Naive B cell (primary cell): ENCODE results near the gene CCDC194. TPM values are rescaled to one million over a fixed set of nuclear protein-coding genes. Genes with fewer than 3 reads are reported as not detected.

ENCODE experiments used
- ATAC-seq, 2 donors: fragments of 150-1000 bp; cut with Tn5 transposase; 2 replicates each; pipeline ENCODE4 v1.10.0; 2021; ENCODE audit warnings: low read depth in 2 of 2, mild to moderate bottlenecking in 2 of 2, moderate library complexity in 2 of 2
- DNase-seq: peaks from one replicate; pipeline ENCODE4 v3.0.0; 2022
- H3K27ac Mint-ChIP-seq, 6 donors: one replicate each; pipeline ENCODE4 v1.8.0; 2020 to 2022; ENCODE audit warnings: mild to moderate bottlenecking in 6 of 6, mixed read lengths in 6 of 6, moderate library complexity in 5 of 6, inconsistent platforms in 2 of 6
- H3K27me3 Mint-ChIP-seq, 3 donors: one replicate each; pipeline ENCODE4 v1.8.0; 2021 to 2022; ENCODE audit warnings: mixed read lengths in 3 of 3, mild to moderate bottlenecking in 1 of 3
- H3K36me3 Mint-ChIP-seq, 2 donors: one replicate each; pipeline ENCODE4 v1.8.0; 2020 to 2022; ENCODE audit warnings: mixed read lengths in 2 of 2, inconsistent platforms in 1 of 2, mild to moderate bottlenecking in 1 of 2
- H3K4me1 Mint-ChIP-seq, 3 donors: one replicate each; pipeline ENCODE4 v1.8.0; 2020 to 2022; ENCODE audit warnings: mixed read lengths in 3 of 3, inconsistent platforms in 1 of 3, mild to moderate bottlenecking in 1 of 3, moderate library complexity in 1 of 3
- H3K4me3 Mint-ChIP-seq, 8 donors: one replicate each; pipeline ENCODE4 v1.8.0; 2020 to 2022; ENCODE audit warnings: mild to moderate bottlenecking in 8 of 8, mixed read lengths in 8 of 8, moderate library complexity in 8 of 8, inconsistent platforms in 2 of 8
- H3K9me3 Mint-ChIP-seq, 7 donors: one replicate each; pipeline ENCODE4 v1.8.0; 2020 to 2022; ENCODE audit warnings: mixed read lengths in 7 of 7, mild to moderate bottlenecking in 5 of 7, inconsistent platforms in 2 of 7, moderate library complexity in 1 of 7
- polyA plus RNA-seq, 6 donors: library from polyadenylated mRNA; unstranded; fragments of 300-500 nt; fragmentation: Illumina TruSeq; gene quantifications; one replicate each; pipeline ENCODE4 v1.2.3, GENCODE V29; 2021; ENCODE audit warnings: low read depth in 6 of 6

The CCDC194 gene
- polyA plus RNA-seq, 6 donors from 2014 or later = not detected

DNA sequence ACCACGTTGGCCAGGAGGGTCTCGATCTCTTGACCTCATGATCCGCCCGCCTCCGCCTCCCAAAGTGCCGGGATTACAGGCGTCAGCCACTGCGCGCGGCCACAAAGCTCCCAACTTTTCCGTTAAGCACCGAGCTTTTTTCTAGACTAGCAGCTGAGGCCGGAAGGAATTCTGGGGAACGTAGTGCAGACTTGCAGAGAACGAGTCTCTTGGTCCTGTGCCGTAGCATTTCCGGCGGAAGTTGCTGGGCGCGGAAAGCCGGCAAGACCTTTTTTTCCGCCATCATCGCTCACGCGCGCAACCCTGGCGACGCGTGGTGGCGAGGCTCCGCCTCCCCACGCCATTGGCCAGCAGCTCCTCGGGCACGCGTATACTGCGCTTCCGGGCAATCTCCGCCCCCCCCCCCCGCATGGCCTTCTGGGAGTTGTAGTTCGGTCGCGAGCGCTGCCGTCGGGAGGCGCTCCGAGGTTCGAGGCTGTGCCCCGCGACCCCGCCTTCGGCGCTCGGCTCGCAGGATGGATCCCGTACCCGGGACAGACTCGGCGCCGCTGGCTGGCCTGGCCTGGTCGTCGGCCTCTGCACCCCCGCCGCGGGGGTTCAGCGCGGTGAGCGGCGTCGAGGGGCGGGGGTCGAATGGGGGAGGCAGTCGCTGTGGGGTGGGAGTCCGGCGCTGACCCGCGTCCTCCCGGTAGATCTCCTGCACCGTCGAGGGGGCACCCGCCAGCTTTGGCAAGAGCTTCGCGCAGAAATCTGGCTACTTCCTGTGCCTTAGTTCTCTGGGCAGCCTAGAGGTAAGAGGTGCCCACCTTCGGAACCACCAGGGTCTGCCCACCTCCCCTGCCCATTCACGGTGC is 25.9 kb upstream of the CCDC194 start, which contains the start of gene MVB12A:
Gene MVB12A (plus strand): TSS at position 427 of the 854 bp plus-strand sequence. CDS start 89 bp downstream, at position 516.
- Mint-ChIP-seq H3K4me3 (peak within 1 kb of the TSS; percentile 93 to 99 (median 97)), H3K9me3 (no peaks in the 10 kb centered on the region), H3K36me3 (peaks cover 0 to 16% of the 10 kb centered on the region in 2 donors), H3K27ac (peak within 1 kb of the TSS; percentile 61 to 91 (median 81)), H3K27me3 (no peaks in the 10 kb centered on the region), H3K4me1 (peaks cover 16 to 23% (median 19%) of the 10 kb centered on the region in 3 donors)
- ATAC-seq = peak; percentile 96
- DNase-seq = peak; percentile 93

DNA sequence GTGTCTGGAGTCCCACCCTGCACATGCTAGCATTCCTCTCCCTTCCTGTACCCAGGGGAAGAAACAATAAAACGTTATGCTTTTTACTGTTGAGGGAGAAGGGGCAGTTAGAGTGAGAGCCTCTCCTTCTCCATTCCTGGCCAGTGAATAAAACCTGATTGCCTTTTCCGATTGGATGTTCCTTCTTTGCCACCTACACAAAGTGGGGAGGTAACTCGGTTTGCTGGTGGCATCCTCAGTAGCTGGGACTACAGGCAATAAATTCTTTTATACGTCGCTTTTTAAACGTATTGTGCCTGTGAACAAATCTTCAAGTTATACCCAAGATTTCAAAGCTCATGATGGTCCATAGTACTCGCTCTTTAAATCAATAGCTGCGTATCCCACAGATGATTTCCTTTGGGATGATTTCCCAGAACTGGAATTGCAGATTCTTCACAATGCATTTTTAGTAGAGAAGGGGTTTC is 25.2 kb upstream of the CCDC194 start:
- Mint-ChIP-seq H3K36me3 (peaks cover 0 to 16% of the 10 kb centered on the region in 2 donors), H3K4me1 (peaks cover 15 to 21% (median 16%) of the 10 kb centered on the region in 3 donors), H3K4me3 (peak overlapping the region; percentile 93 to 99 (median 97)), H3K27me3 (no peaks in the 10 kb centered on the region), H3K9me3 (no peaks in the 10 kb centered on the region), H3K27ac (peak overlapping the region in 5 of 6 donors; percentile 61 to 91 (median 85))
- ATAC-seq (no peak), DNase-seq (no peak)

DNA sequence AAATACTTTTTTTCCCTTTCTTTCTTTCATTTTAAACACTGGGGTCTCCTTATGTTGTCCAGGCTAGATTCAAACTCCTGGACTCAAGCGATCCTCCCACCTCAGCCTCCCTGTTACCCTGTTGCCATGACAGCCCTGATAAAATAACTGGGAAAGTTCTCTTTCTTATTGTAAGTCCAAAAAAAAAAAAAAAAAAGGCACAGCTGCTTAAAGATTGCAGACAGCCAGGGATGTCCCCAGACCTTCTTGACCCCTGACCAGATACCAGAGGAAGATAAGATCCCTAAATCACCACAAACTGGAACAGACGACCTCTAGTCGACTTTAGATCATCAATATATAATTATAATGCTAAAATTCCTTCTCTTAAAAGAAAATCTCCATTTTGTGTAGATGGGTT is 24.7 kb upstream of the CCDC194 start:
- H3K27ac Mint-ChIP-seq = peak overlapping the region in 1 of 6 donors; percentile 42
- peak overlapping the region; percentile 82 to 99 (median 96) for H3K4me3 Mint-ChIP-seq
- DNase-seq = no peak
- no peak for ATAC-seq
- H3K9me3 Mint-ChIP-seq = no peaks in the 10 kb centered on the region
- H3K27me3 Mint-ChIP-seq = no peaks in the 10 kb centered on the region
- H3K36me3 Mint-ChIP-seq = peaks cover 0 to 16% of the 10 kb centered on the region in 2 donors
- H3K4me1 Mint-ChIP-seq = peaks cover 15 to 21% (median 16%) of the 10 kb centered on the region in 3 donors

DNA sequence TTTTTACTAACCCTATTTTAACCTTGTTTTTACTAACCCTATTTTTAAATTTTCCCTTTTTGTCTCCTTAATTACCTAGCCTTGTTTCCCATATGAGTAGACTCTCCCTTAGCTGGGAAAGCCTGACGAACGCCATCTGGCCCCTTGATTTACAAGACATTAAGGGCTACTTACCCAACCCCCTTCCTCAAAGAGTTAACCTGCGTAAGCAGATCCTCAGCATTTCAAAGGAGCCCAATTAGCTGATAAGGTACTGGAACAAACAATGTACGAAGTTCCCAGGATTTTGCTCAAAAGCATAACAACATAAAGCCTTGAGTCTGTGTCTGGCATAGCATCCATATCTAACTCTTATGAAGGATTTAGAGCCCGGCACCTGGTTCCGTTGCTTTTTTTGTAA is 21.1 kb upstream of the CCDC194 start:
- Mint-ChIP-seq H3K9me3 (no peaks in the 10 kb centered on the region), H3K27ac (peak overlapping the region in 1 of 6 donors; percentile 49), H3K36me3 (peaks cover 0 to 8% of the 10 kb centered on the region in 2 donors), H3K4me1 (peaks cover 13 to 23% (median 16%) of the 10 kb centered on the region in 3 donors), H3K27me3 (no peaks in the 10 kb centered on the region), H3K4me3 (peak overlapping the region in 1 of 8 donors; percentile 36)
- ATAC-seq = no peak
- DNase-seq = no peak

DNA sequence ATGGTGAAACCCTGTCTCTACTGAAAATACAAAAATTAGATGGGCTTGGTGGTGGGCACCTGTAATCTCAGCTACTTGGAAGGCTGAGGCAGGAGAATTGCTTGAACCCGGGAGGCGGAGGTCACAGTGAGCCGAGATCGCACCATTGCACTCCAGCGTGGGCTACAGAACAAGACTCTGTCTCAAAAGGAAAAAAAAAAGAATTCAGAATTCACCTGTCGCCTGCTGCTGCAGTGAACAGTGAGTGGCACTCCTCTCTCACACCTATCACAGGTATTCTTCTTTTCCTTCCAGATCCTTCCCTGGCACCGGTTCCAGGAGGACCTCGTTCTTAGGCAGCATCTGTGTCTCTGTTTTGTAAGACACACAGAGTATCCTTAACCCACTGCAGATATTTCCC is 20.1 kb upstream of the CCDC194 start:
- no peaks in the 10 kb centered on the region for H3K9me3 Mint-ChIP-seq
- peak overlapping the region in 1 of 8 donors; percentile 9 for H3K4me3 Mint-ChIP-seq
- H3K36me3 Mint-ChIP-seq = peaks cover 0 to 8% of the 10 kb centered on the region in 2 donors
- H3K27ac Mint-ChIP-seq = peak overlapping the region in 1 of 6 donors; percentile 3
- ATAC-seq (no peak), DNase-seq (no peak)
- H3K4me1 Mint-ChIP-seq = peaks cover 7 to 18% (median 16%) of the 10 kb centered on the region in 3 donors
- H3K27me3 Mint-ChIP-seq = no peaks in the 10 kb centered on the region

DNA sequence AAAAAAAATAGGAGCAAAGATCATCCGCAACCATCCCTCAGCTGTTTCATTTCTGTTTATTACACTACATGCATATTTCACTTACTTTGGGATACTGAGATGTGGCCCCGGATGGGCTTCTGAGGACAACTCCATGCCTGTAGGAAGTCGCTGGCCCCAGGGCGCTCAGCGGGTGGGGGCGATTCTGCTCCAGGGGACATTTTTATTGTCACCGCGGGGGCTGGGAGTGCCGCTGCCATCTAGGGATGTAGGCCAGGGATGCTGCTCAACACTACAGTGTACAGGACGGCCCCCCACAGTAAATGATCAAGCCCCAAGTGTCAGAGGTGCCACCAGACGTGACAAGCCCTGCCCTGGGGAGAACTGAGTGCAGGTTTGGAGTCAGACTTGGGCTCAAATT is 17.8 kb upstream of the CCDC194 start:
- peak overlapping the region in 1 of 8 donors; percentile 43 for H3K4me3 Mint-ChIP-seq
- H3K4me1 Mint-ChIP-seq = peaks cover 19 to 27% (median 22%) of the 10 kb centered on the region in 3 donors
- H3K9me3 Mint-ChIP-seq = no peaks in the 10 kb centered on the region
- no peak for DNase-seq
- no peak overlapping the region for H3K27ac Mint-ChIP-seq
- H3K36me3 Mint-ChIP-seq = peaks cover 0 to 3% of the 10 kb centered on the region in 2 donors
- H3K27me3 Mint-ChIP-seq = no peaks in the 10 kb centered on the region
- no peak for ATAC-seq

DNA sequence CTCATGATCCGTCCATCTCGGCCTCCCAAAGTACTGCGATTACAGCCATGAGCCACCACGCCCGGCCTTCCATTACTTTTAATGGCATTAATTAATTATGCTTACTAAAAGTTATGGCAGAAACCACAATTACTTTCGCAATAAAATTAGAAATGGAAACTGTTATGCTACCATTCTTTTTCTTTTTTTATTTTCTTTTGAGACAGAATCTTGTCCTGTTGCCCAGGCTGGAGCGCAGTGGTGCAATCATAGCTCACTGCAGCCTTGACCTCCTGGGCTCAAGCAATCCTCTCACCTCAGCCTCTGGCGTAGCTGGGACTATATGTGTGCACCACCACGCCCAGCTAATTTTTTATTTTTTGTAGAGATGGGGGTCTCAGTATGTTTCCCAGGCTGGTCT is 16.0 kb upstream of the CCDC194 start:
- H3K4me3 Mint-ChIP-seq = peak overlapping the region in 1 of 8 donors; percentile 35
- H3K4me1 Mint-ChIP-seq = peaks cover 26 to 43% (median 30%) of the 10 kb centered on the region in 3 donors
- peak overlapping the region in 1 of 6 donors; percentile 27 for H3K27ac Mint-ChIP-seq

DNA sequence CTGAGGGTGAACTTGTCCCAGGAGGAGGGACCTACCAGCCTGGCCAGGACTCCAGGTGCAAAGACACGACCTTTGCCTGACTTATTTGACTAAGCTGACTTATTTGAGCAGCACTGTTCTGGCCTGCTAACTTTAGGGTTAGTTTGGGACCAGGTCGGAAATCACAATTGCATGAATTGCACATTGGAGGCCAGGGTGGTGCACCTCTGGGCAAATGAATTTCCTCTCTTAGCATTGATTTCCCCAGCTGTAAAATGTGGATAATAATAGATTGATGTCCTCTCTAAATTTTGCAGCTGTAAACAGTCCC is 12.8 kb upstream of the CCDC194 start:
- ATAC-seq (no peak), DNase-seq (no peak)
- H3K27ac Mint-ChIP-seq = peak overlapping the region; percentile 46 to 97 (median 92)
- H3K36me3 Mint-ChIP-seq = no peaks in the 10 kb centered on the region
- H3K9me3 Mint-ChIP-seq = no peaks in the 10 kb centered on the region
- H3K4me1 Mint-ChIP-seq = peaks cover 34 to 55% (median 39%) of the 10 kb centered on the region in 3 donors
- H3K4me3 Mint-ChIP-seq = peak overlapping the region; percentile 85 to 100 (median 96)
- H3K27me3 Mint-ChIP-seq = no peaks in the 10 kb centered on the region

More for the DNA sequence above, 16.0 kb upstream of the CCDC194 start:
- no peaks in the 10 kb centered on the region for H3K27me3 Mint-ChIP-seq
- DNase-seq (no peak), ATAC-seq (no peak)
- no peaks in the 10 kb centered on the region for H3K9me3 Mint-ChIP-seq
- no peaks in the 10 kb centered on the region for H3K36me3 Mint-ChIP-seq

DNA sequence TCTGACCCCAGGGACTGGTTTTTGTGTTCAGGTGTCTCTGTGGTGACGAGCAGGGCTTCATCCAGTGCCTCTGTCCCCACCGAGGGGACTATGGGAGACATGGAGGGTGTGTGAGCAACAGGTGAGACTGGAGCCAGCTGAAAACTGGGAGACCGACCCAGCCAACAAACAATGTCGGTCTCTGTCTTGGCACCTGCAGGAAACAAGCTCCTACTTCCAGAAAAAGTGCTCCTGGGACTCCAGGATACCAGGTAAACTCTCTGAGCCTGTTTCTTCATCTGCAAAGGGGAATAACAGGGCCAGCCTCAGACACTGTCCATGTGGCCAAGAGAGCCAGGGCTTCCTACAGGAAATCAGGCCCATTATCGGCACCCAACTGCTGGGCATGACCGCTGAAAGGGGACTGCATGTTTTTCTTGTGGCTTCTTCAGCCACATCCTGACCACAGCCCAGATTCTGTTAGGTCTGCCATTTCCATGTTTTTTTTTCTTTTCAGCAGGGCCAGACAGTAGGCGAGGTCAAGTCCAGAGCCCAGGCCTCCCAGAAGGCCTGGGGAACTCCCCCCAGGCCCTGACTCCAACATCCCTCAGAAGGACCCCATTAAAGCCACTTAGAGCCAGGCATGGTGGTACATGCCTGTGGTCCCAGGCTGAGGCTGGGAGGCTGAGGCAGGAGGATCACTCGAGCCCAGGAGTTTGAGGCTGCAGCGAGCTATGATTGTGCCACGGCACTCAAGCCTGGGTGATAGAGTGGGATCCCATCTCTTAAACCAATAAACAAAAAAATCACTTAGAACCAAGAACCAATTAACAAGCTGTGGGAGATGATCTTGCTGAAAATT is 12.3 kb upstream of the CCDC194 start:
- peak; percentile 15 for ATAC-seq
- Mint-ChIP-seq H3K27ac (peak overlapping the region; percentile 83 to 97 (median 94)), H3K36me3 (no peaks in the 10 kb centered on the region), H3K4me3 (peak overlapping the region; percentile 85 to 100 (median 96)), H3K4me1 (peaks cover 37 to 52% (median 39%) of the 10 kb centered on the region in 3 donors), H3K27me3 (no peaks in the 10 kb centered on the region), H3K9me3 (no peaks in the 10 kb centered on the region)
- DNase-seq = no peak

DNA sequence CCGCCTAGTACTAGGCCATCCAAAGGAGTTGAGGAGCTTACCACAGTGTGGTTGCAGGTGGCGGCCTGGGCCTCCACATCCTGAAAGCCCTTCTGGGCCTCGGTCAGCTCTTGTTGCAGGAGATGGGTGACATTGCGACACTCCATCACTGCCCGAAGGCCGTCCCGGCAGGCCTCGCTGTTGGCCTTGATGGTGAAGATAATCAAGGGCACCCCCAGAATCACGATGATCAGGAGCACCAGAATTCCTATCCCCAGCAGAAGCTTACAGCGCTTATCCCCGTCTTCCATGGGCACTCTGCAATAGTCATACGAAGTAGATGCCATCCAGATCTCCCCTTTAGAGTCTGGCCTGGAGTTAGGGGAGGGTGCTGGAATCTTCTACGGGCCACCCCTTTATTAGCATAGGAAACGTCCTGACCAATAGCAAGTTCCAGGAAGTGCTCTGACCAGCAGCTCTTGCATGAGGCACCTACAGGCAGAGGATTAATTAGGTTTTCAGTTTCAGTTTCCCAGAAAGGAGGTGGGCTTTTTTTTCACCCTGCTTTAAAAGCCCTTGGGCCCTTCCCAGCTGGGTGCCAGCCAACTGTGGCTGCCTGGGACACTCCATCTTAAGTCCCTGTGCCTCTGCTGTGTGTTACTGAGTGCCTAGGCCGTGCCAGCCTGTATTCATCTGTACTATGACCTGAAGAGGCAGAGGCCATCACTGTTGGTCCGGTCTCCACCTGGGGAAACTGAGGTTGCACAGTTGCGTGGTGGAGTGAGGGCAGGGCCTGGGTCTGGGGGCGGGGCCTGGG is 11.5 kb upstream of the CCDC194 start, which contains the start of gene BST2:
Gene BST2 (minus strand): TSS at position 381 of the 796 bp plus-strand sequence. CDS start 55 bp downstream, at position 326.
- peak; percentile 68 for DNase-seq
- peaks cover 37 to 52% (median 39%) of the 10 kb centered on the region in 3 donors for H3K4me1 Mint-ChIP-seq
- H3K9me3 Mint-ChIP-seq = no peaks in the 10 kb centered on the region
- peak within 1 kb of the TSS; percentile 83 to 97 (median 94) for H3K27ac Mint-ChIP-seq
- ATAC-seq = peak; percentile 92
- no peaks in the 10 kb centered on the region for H3K27me3 Mint-ChIP-seq
- no peaks in the 10 kb centered on the region for H3K36me3 Mint-ChIP-seq
- peak within 1 kb of the TSS; percentile 85 to 100 (median 96) for H3K4me3 Mint-ChIP-seq

DNA sequence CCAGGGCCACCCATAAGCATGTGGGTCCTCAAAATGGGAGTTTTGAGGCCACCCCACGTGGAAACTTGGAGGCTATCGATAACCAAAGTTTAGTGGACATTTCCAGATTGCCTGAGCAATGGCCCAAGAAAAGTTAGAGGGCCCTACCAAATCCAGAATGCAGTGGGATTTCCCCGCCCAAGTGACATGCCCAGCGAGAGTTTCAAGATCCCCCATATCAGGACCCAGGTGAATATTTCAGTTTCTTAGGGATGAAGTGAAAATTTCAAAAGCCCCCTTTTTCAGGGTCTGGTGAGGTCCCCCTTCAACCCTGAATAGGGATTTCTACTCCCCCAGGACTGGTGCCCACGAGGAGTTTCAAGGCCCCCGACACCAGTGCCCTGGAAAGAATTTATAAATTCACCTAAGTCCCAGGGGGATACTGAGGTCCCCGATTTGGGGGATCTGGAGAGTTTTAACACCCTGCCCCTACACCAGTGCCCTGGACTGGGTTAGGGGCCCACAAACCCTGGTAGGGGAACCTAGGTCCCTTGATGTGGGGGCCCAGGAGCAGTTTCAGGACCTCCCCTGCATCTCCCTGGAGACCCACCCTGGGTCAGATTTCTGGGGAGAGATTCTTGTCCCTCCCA is 10.7 kb upstream of the CCDC194 start:
- H3K9me3 Mint-ChIP-seq = no peaks in the 10 kb centered on the region
- peak overlapping the region; percentile 85 to 100 (median 96) for H3K4me3 Mint-ChIP-seq
- no peak for ATAC-seq
- H3K27me3 Mint-ChIP-seq = no peaks in the 10 kb centered on the region
- peak overlapping the region in 5 of 6 donors; percentile 18 to 97 (median 85) for H3K27ac Mint-ChIP-seq
- DNase-seq = no peak
- peaks cover 37 to 52% (median 39%) of the 10 kb centered on the region in 3 donors for H3K4me1 Mint-ChIP-seq
- no peaks in the 10 kb centered on the region for H3K36me3 Mint-ChIP-seq

DNA sequence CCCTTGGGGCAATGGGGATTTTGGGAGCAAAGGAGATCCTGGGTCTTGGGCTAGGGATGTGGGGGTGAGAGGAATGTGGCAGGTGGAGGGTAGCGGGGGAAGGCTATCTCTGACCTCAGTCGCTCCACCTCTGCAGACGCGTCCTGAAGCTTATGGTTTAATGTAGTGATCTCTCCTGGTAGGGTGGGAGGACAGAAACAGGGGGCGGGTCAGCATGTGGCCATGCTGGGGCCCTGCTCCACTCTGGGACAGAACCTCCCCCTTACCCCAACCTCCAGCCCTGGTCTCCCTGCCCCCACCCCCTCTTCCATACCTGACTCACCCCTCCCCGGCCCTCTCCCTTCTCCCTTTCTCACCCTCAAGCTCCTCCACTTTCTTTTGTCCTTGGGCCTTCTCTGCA is 10.0 kb upstream of the CCDC194 start:
- Mint-ChIP-seq H3K4me1 (peaks cover 37 to 49% (median 39%) of the 10 kb centered on the region in 3 donors), H3K27me3 (no peaks in the 10 kb centered on the region), H3K4me3 (peak overlapping the region; percentile 85 to 100 (median 96)), H3K36me3 (no peaks in the 10 kb centered on the region), H3K9me3 (no peaks in the 10 kb centered on the region), H3K27ac (peak overlapping the region in 4 of 6 donors; percentile 52 to 85 (median 80))
- no peak for DNase-seq
- no peak for ATAC-seq
